A673 (cell line): Measurements from ENCODE around the gene AGBL2. TPM values are rescaled to one million over a fixed set of nuclear protein-coding genes. Genes with fewer than 3 reads are reported as not detected.

Source experiments
- BruUV-seq: library from RNA; stranded (reverse); fragments of 400-500 nt; replicated peaks from 2 replicates; lab custom pipeline; 2021; lab: Mats Ljungman, UMichigan
- CTCF ChIA-PET: fragments of 300-600 bp; sonication (Branson Sonifier 250); formaldehyde crosslinking; loops from one replicate; lab custom pipeline; 2022; ENCODE audit warnings: antibody characterized with exemption; lab: Charles Lee
- POLR2A ChIA-PET: fragments of 300-600 bp; sonication (Branson Sonifier 250); formaldehyde crosslinking; loops from one replicate; lab custom pipeline; 2022; ENCODE audit warnings: antibody characterized with exemption; ENCODE audit not compliant: low non-redundant PET; lab: Charles Lee
- DNase-seq: peaks from one replicate; pipeline ENCODE4 v3.0.0-alpha.2; 2015; ENCODE audit warnings: low spot score
- H3K27ac ChIP-seq: fragments of 200-600 bp; sonication (generic); 2 replicates; pipeline ENCODE4 v1.5.1; 2016; ENCODE audit warnings: mixed run types, low read depth, mild to moderate bottlenecking, mixed read lengths, antibody characterized with exemption, low read length; ENCODE audit not compliant: poor library complexity, severe bottlenecking
- H3K27me3 ChIP-seq: fragments of 200-600 bp; sonication (generic); replicated peaks from 2 replicates; pipeline ENCODE4 v1.6.1; 2017; ENCODE audit warnings: mixed run types, low read depth, mild to moderate bottlenecking, mixed read lengths, antibody characterized with exemption, low read length; ENCODE audit not compliant: insufficient read depth, poor library complexity
- H3K36me3 ChIP-seq: fragments of 200-600 bp; sonication (generic); 2 replicates; pipeline ENCODE4 v1.6.1; 2016; ENCODE audit warnings: mixed run types, mild to moderate bottlenecking, mixed read lengths, antibody characterized with exemption, low read length; ENCODE audit not compliant: insufficient read depth, poor library complexity, severe bottlenecking
- H3K4me1 ChIP-seq: fragments of 200-600 bp; sonication (generic); 2 replicates; pipeline ENCODE4 v1.6.1; 2017; ENCODE audit warnings: mixed run types, mild to moderate bottlenecking, mixed read lengths, antibody characterized with exemption, low read length; ENCODE audit not compliant: insufficient read depth, poor library complexity, severe bottlenecking
- H3K4me3 ChIP-seq: fragments of 200-600 bp; sonication (generic); 2 replicates; pipeline ENCODE4 v1.5.1; 2016; ENCODE audit warnings: low read depth, mixed run types, mild to moderate bottlenecking, mixed read lengths, low read length; ENCODE audit not compliant: poor library complexity, severe bottlenecking
- H3K9me3 ChIP-seq: fragments of 200-600 bp; sonication (generic); 2 replicates; pipeline ENCODE4 v1.6.1; 2016; ENCODE audit warnings: mixed run types, low read depth, mild to moderate bottlenecking, mixed read lengths, antibody characterized with exemption, low read length; ENCODE audit not compliant: poor library complexity, severe bottlenecking
- CTCF ChIP-seq: fragments of 300-800, 200-600 bp; sonication (generic); conservative IDR thresholded peaks from 2 replicates; pipeline ENCODE4 v1.5.1; 2017; ENCODE audit warnings: low read depth, mild to moderate bottlenecking, antibody characterized with exemption, low read length, moderate library complexity, mixed read lengths
- EZH2 ChIP-seq: fragments of 200-600 bp; sonication (generic); IDR thresholded peaks from 2 replicates; pipeline ENCODE4 v1.6.1; 2017; ENCODE audit warnings: borderline replicate concordance, low read depth, mild to moderate bottlenecking, mixed read lengths, antibody characterized with exemption, low read length; ENCODE audit not compliant: poor library complexity, severe bottlenecking
- intact Hi-C: fragments of 100-400 bp; cut with micrococcal nuclease; formaldehyde crosslinking; loops from one replicate; pipeline ENCODE4 v1.10.0; 2022; ENCODE audit not compliant: unreplicated experiment
- total RNA-seq: library from RNA; stranded (reverse); gene quantifications from 2 replicates; pipeline ENCODE4 v1.2.3, GENCODE V29; 2021

Gene AGBL2
- total RNA-seq, 1 experiment from 2014 or later, result 6.5 TPM

- H3K9me3 ChIP-seq, result peaks cover 4% of the 10 kb centered on the region
- H3K4me1 ChIP-seq, result no peaks in the 10 kb centered on the region
- no TSS peak for BruUV-seq
- DNase-seq, result no peak
- H3K27me3 ChIP-seq, result no peaks in the 10 kb centered on the region
- no peak overlapping the region for H3K27ac ChIP-seq
- H3K4me3 ChIP-seq, result no peak overlapping the region
- no peaks in the 10 kb centered on the region for H3K36me3 ChIP-seq
- intact Hi-C loops, result loop anchor here (10.0 kb wide), 1 partner anchor 64 kb away; the partner anchor contains the start of gene FAM180B
- TF ChIP-seq EZH2 (no peak), CTCF (no peak)
- ChIA-PET CTCF (no interaction called here), POLR2A (no interaction called here)
Measured at GRCh38 chr11:47649276-47649675, 65.9 kb downstream of the AGBL2 start.

GRCh38 chr11:47646019-47646418 lies 69.2 kb downstream of the AGBL2 start:
- peaks cover 11% of the 10 kb centered on the region for H3K4me1 ChIP-seq
- TF ChIP-seq CTCF, result no peak
- TF ChIP-seq EZH2, result no peak
- no TSS peak for BruUV-seq
- intact Hi-C loops, result loop anchor here (10.0 kb wide), 1 partner anchor 61 kb away; the partner anchor contains the start of gene FAM180B
- no peaks in the 10 kb centered on the region for H3K36me3 ChIP-seq
- H3K27me3 ChIP-seq, result no peaks in the 10 kb centered on the region
- ChIA-PET POLR2A (no interaction called here), CTCF (no interaction called here)
- no peaks in the 10 kb centered on the region for H3K9me3 ChIP-seq
- no peak overlapping the region for H3K27ac ChIP-seq
- DNase-seq, result no peak
- H3K4me3 ChIP-seq, result no peak overlapping the region

DNA sequence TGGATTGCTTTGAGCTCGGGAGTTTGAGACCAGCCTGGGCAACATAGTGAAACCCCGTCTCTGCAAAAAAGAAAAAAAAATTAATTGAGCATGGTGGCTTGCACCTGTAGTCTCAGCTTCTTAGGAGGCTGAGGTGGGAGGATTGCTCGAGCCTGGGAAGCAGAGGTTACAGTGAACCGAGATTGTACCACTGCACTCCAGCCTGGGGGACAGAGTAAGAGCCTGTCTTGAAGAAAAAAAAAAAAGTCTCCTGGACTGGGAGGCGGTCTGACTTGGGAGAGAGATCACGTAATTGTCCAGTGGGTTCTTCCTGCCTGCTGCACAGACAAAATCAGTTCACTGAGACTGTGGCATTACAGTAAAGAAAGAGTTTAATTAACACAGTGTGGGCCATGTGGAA lies 69.7 kb downstream of the AGBL2 start:
- no peak for TF ChIP-seq EZH2
- intact Hi-C loops, result loop anchor here (10.0 kb wide), 1 partner anchor 61 kb away; the partner anchor contains the start of gene FAM180B
- H3K4me1 ChIP-seq, result peaks cover 15% of the 10 kb centered on the region
- H3K4me3 ChIP-seq, result no peak overlapping the region
- POLR2A ChIA-PET, result no interaction called here
- BruUV-seq, result no TSS peak
- no peaks in the 10 kb centered on the region for H3K36me3 ChIP-seq
- DNase-seq, result no peak
- no peak overlapping the region for H3K27ac ChIP-seq
- no peaks in the 10 kb centered on the region for H3K27me3 ChIP-seq
- no peaks in the 10 kb centered on the region for H3K9me3 ChIP-seq
- CTCF ChIA-PET, result no interaction called here
